ENCODE data around the gene CABP2.

GRCh38 chr11:67492069-67492727, 31.0 kb downstream of the CABP2 start:
- no peak for TF ChIP-seq GATA2 (IDR thresholded peaks at IDR 0.05; ENCODE audit: low read depth, low read length)
- no peak for TF ChIP-seq GATA3 (IDR thresholded peaks at IDR 0.05; ENCODE audit: low read depth, low read length)

Measured in SH-SY5Y (cell line).